Measurements from ENCODE around the gene DOCK3. TPM values are rescaled to one million over a fixed set of nuclear protein-coding genes. Genes with fewer than 3 reads are reported as not detected.

Gene DOCK3
- total and polyA plus RNA-seq, 10 of the 15 experiments (the other 5 are each of a cell fraction or from before 2014, with no cell fraction given), result 0.02 to 0.52 (median 0.04) TPM; not detected in 5

GRCh38 chr3:51102396-51102795 lies 427.7 kb downstream of the DOCK3 start (continued):
- TF ChIP-seq ZBTB33 (IDR thresholded peaks at IDR 0.05), result no peak

DNA sequence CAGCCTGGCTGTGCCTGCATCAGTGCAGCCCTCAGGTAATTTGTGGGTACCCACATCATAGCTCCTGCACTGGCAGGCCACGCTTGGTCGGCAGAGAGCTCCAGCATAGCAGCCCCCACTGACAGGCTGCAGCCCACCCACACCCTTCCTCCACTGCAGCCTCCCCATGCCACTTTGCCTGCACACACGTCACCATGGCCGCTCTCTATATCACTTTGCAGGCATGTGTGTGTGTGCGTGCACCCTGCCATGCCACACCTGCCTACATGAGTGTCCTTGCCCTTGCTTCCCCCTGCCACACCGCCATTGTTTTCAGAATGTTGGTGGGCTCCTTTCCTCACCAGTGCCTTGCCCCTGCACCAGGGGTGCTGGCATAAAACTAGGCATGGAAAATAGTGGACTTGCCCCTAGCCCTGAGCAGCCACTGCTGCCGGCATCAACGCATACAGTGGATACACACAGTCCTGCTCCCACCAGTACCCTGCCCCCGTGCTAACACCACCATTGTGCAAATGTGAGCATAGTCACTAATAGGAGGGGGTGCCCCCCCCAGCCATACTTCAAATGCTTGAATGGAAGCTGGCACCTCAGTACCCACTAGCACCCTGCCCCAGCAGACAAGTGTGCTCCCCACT lies 431.6 kb downstream of the DOCK3 start:
- Histone ChIP-seq H3K27ac (ENCODE audit: control insufficient read depth, insufficient read depth) (no peak overlapping the region), H3K4me1 (ENCODE audit: control insufficient read depth, insufficient read depth, low read length) (no peaks in the 10 kb centered on the region), H3K27me3 (replicated peaks in 1 of 2; ENCODE audit: control insufficient read depth in 2 of 2, insufficient read depth in 2 of 2, low read length in 1 of 2) (no peaks in the 10 kb centered on the region; a peak in 3 of 4 replicates), H4K20me1 (ENCODE audit: control insufficient read depth, insufficient read depth) (no peaks in the 10 kb centered on the region), H3K36me3 (ENCODE audit: control insufficient read depth in 2 of 2, insufficient read depth in 2 of 2, low read length in 1 of 2) (no peaks in the 10 kb centered on the region), H3K9ac (ENCODE audit: control insufficient read depth, insufficient read depth, low read length) (no peak overlapping the region), H3K4me3 (no peak overlapping the region), H3K79me2 (ENCODE audit: control insufficient read depth, insufficient read depth, low read length) (no peaks in the 10 kb centered on the region), H3K4me2 (ENCODE audit: control insufficient read depth, insufficient read depth) (no peak overlapping the region), H3K9me3 (replicated peaks; ENCODE audit: control insufficient read depth, insufficient read depth, low read length) (no peaks in the 10 kb centered on the region; the same call in 2 of the 3 replicates), H2AFZ (ENCODE audit: control insufficient read depth, low read depth, low read length) (no peak overlapping the region)
- no peak for ATAC-seq
- POLR2A ChIA-PET, result no interaction called here
- no peak for DNase-seq (ENCODE audit: low read depth, low spot score)
- RAD21 ChIA-PET (ENCODE audit: unreplicated experiment), result no interaction called here
- SMC1A ChIA-PET (ENCODE audit: uncharacterized antibody, unreplicated experiment), result no interaction called here
- no TSS peak for BruUV-seq (replicated peaks)
- intact Hi-C loops (cut with micrococcal nuclease; ENCODE audit: unreplicated experiment), result no loop called here
- CTCF ChIA-PET, result no interaction called here
- no peak for FAIRE-seq
- WGBS (ENCODE audit: insufficient coverage, insufficient replicate concordance, low lambda C conversion rate, missing lambda C conversion rate), result 44% methylated on average over 9 of the region's 9 CpGs
- in situ Hi-C loops (cut with MboI), result no loop called here
- no peak for TF ChIP-seq CREM (IDR thresholded peaks at IDR 0.05; ENCODE audit: low read depth)
- TF ChIP-seq SMAD5 (IDR thresholded peaks at IDR 0.05; ENCODE audit: low read depth), result no peak
- TF ChIP-seq, protein P1, sequence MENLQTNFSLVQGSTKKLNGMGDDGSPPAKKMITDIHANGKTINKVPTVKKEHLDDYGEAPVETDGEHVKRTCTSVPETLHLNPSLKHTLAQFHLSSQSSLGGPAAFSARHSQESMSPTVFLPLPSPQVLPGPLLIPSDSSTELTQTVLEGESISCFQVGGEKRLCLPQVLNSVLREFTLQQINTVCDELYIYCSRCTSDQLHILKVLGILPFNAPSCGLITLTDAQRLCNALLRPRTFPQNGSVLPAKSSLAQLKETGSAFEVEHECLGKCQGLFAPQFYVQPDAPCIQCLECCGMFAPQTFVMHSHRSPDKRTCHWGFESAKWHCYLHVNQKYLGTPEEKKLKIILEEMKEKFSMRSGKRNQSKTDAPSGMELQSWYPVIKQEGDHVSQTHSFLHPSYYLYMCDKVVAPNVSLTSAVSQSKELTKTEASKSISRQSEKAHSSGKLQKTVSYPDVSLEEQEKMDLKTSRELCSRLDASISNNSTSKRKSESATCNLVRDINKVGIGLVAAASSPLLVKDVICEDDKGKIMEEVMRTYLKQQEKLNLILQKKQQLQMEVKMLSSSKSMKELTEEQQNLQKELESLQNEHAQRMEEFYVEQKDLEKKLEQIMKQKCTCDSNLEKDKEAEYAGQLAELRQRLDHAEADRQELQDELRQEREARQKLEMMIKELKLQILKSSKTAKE (IDR thresholded peaks at IDR 0.05; ENCODE audit: low read depth, poor library complexity, severe bottlenecking), result no peak
- no peak for TF ChIP-seq PAX8 (IDR thresholded peaks at IDR 0.05)
- TF ChIP-seq, protein P2, sequence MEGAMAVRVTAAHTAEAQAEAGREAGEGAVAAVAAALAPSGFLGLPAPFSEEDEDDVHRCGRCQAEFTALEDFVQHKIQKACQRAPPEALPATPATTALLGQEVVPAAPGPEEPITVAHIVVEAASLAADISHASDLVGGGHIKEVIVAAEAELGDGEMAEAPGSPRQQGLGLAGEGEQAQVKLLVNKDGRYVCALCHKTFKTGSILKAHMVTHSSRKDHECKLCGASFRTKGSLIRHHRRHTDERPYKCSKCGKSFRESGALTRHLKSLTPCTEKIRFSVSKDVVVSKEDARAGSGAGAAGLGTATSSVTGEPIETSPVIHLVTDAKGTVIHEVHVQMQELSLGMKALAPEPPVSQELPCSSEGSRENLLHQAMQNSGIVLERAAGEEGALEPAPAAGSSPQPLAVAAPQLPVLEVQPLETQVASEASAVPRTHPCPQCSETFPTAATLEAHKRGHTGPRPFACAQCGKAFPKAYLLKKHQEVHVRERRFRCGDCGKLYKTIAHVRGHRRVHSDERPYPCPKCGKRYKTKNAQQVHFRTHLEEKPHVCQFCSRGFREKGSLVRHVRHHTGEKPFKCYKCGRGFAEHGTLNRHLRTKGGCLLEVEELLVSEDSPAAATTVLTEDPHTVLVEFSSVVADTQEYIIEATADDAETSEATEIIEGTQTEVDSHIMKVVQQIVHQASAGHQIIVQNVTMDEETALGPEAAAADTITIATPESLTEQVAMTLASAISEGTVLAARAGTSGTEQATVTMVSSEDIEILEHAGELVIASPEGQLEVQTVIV (IDR thresholded peaks at IDR 0.05; ENCODE audit: borderline replicate concordance, partially characterized antibody), result no peak
- TF ChIP-seq WRNIP1 (IDR thresholded peaks at IDR 0.05; ENCODE audit: borderline replicate concordance, low read depth, low read length), result no peak
- TF ChIP-seq HDAC2 (IDR thresholded peaks at IDR 0.05), result no peak
- no peak for TF ChIP-seq FOXM1 (IDR thresholded peaks at IDR 0.05; ENCODE audit: low read depth, low read length)
- TF ChIP-seq ZNF622 (IDR thresholded peaks at IDR 0.05), result no peak
- no peak for TF ChIP-seq CTCF (IDR thresholded peaks at IDR 0.05 in 2 of 3, conservative IDR thresholded peaks at IDR 0.05 in 1 of 3; ENCODE audit: control insufficient read depth in 2 of 3, extremely low read depth in 1 of 3, insufficient read depth in 1 of 3, low read depth in 3 of 3, low read length in 3 of 3)
- no peak for TF ChIP-seq SPI1 (IDR thresholded peaks at IDR 0.05; ENCODE audit: borderline replicate concordance, insufficient read depth, low read depth, low read length)
- no peak for TF ChIP-seq EP300 (IDR thresholded peaks at IDR 0.05; ENCODE audit: borderline replicate concordance in 1 of 2, control insufficient read depth in 1 of 2, low read depth in 2 of 2, low read length in 2 of 2)
- TF ChIP-seq ZNF217 (IDR thresholded peaks at IDR 0.05), result no peak
